CD14-positive monocyte (primary cell): Measurements from ENCODE around the gene STAT6. TPM values are rescaled to one million over a fixed set of nuclear protein-coding genes. Genes with fewer than 3 reads are reported as not detected.

Experiments
- DNase-seq, 3 donors: peaks; one replicate each; pipeline ENCODE4 v3.0.0-alpha.2; 2011 to 2022
- H2AFZ ChIP-seq: 2 replicates; pipeline ENCODE4 v1.6.0; 2012; ENCODE audit warnings: mild to moderate bottlenecking, low read depth, low read length, inconsistent platforms; ENCODE audit not compliant: insufficient read depth, poor library complexity, severe bottlenecking
- H3K27ac ChIP-seq, 2 donors: 1 replicate in 1 of 2; 2 replicates in 1 of 2; pipeline ENCODE4 v1.5.1; 2012 to 2013; ENCODE audit warnings: low read length in 2 of 2, control low read depth in 1 of 2, inconsistent platforms in 1 of 2, low read depth in 1 of 2, mild to moderate bottlenecking in 1 of 2
- H3K27me3 ChIP-seq, 2 donors: one replicate each; pipeline versions ENCODE4 v1.6.0 to v1.6.1; 2011 to 2013; ENCODE audit warnings: low read length in 2 of 2; ENCODE audit not compliant: control insufficient read depth in 2 of 2, insufficient read depth in 2 of 2
- H3K36me3 ChIP-seq, 2 donors: replicated peaks in 1 of 2; 1 replicate in 1 of 2; 2 replicates in 1 of 2; pipeline versions ENCODE4 v1.5.1 to v1.6.1; 2012 to 2013; ENCODE audit warnings: low read length in 2 of 2, control low read depth in 1 of 2, inconsistent platforms in 1 of 2, mild to moderate bottlenecking in 1 of 2; ENCODE audit not compliant: insufficient read depth in 2 of 2, control insufficient read depth in 1 of 2
- H3K4me1 ChIP-seq, 2 donors: 1 replicate in 1 of 2; 2 replicates in 1 of 2; pipeline versions ENCODE4 v1.5.1 to v1.6.1; 2012 to 2013; ENCODE audit warnings: low read length in 2 of 2, control low read depth in 1 of 2, inconsistent platforms in 1 of 2, mild to moderate bottlenecking in 1 of 2, moderate library complexity in 1 of 2; ENCODE audit not compliant: insufficient read depth in 2 of 2, control insufficient read depth in 1 of 2
- H3K4me2 ChIP-seq: replicated peaks from 2 replicates; pipeline ENCODE3; 2012; ENCODE audit warnings: low read length, moderate library complexity, mild to moderate bottlenecking; ENCODE audit not compliant: poor library complexity, severe bottlenecking; ENCODE audit errors: extremely low read depth
- H3K4me3 ChIP-seq, 3 experiments: fragments of 200-600 bp in 1 of 3; sonication (generic) in 1 of 3; replicated peaks in 1 of 3; 1 replicate in 2 of 3; 2 replicates in 1 of 3; pipeline ENCODE4 v1.5.1; 2011 to 2013; ENCODE audit warnings: low read length in 3 of 3, mild to moderate bottlenecking in 3 of 3, control low read depth in 2 of 3, low read depth in 2 of 3, inconsistent platforms in 1 of 3, moderate library complexity in 1 of 3
- H3K79me2 ChIP-seq: 2 replicates; pipeline ENCODE4 v1.6.0; 2012; ENCODE audit warnings: mild to moderate bottlenecking, control low read depth, inconsistent platforms, low read length, moderate library complexity; ENCODE audit not compliant: insufficient read depth
- H3K9ac ChIP-seq: 2 replicates; pipeline ENCODE4 v1.6.0; 2017; ENCODE audit warnings: low read length, mild to moderate bottlenecking; ENCODE audit not compliant: insufficient read depth, poor library complexity, severe bottlenecking
- H3K9me3 ChIP-seq, 2 donors: replicated peaks in 1 of 2; 1 replicate in 1 of 2; 2 replicates in 1 of 2; pipeline versions ENCODE4 v1.5.1 to v1.6.1; 2012 to 2013; ENCODE audit warnings: low read length in 2 of 2, control low read depth in 1 of 2; ENCODE audit not compliant: control insufficient read depth in 1 of 2, insufficient read depth in 1 of 2
- H4K20me1 ChIP-seq: 2 replicates; pipeline ENCODE4 v1.6.0; 2012; ENCODE audit warnings: mild to moderate bottlenecking, low read length, control low read depth, moderate library complexity; ENCODE audit not compliant: insufficient read depth
- H3K27ac Mint-ChIP-seq, 7 donors: one replicate each; pipeline ENCODE4 v1.8.0; 2020; ENCODE audit warnings: mild to moderate bottlenecking in 7 of 7, mixed read lengths in 7 of 7, moderate library complexity in 6 of 7, inconsistent platforms in 2 of 7
- H3K27me3 Mint-ChIP-seq, 3 donors: one replicate each; pipeline ENCODE4 v1.8.0; 2021 to 2022; ENCODE audit warnings: low read depth in 3 of 3, mild to moderate bottlenecking in 3 of 3, mixed read lengths in 3 of 3, moderate library complexity in 3 of 3, inconsistent platforms in 1 of 3
- H3K36me3 Mint-ChIP-seq, 2 donors: one replicate each; pipeline ENCODE4 v1.8.0; 2020; ENCODE audit warnings: mixed read lengths in 2 of 2, inconsistent platforms in 1 of 2, mild to moderate bottlenecking in 1 of 2
- H3K4me1 Mint-ChIP-seq: one replicate; pipeline ENCODE4 v1.8.0; 2020; ENCODE audit warnings: mild to moderate bottlenecking, mixed read lengths
- H3K4me3 Mint-ChIP-seq, 2 donors: one replicate each; pipeline ENCODE4 v1.8.0; 2020; ENCODE audit warnings: mild to moderate bottlenecking in 2 of 2, mixed read lengths in 2 of 2, moderate library complexity in 1 of 2
- H3K9me3 Mint-ChIP-seq, 7 donors: one replicate each; pipeline ENCODE4 v1.8.0; 2020 to 2022; ENCODE audit warnings: mixed read lengths in 7 of 7, mild to moderate bottlenecking in 6 of 7, moderate library complexity in 6 of 7, inconsistent platforms in 2 of 7
- CTCF ChIP-seq: fragments of 200-600 bp; IDR thresholded peaks from one replicate; pipeline ENCODE4 v1.8.0; 2022; ENCODE audit warnings: antibody characterized with exemption, mild to moderate bottlenecking
- WGBS: methylation state at CpG from one replicate; pipeline ENCODE4 v1.1.5; 2013; ENCODE audit warnings: missing lambda C conversion rate; ENCODE audit not compliant: insufficient coverage; 5-methylcytosine and 5-hydroxymethylcytosine counted together
- intact Hi-C, 2 donors: fragments of 100-400 bp; cut with micrococcal nuclease; formaldehyde crosslinking; loops; one replicate each; pipeline versions ENCODE4 v1.15.0 to v1.15.1; 2023
- polyA plus RNA-seq, 3 donors: library from polyadenylated mRNA; depleted of rRNA in 1 of 3; unstranded in 2 of 3; stranded (reverse) in 1 of 3; fragments of 300-500 nt in 2 of 3; fragments of >200 nt in 1 of 3; fragmentation: Illumina TruSeq in 2 of 3; gene quantifications; 1 replicate in 2 of 3; 2 replicates in 1 of 3; pipeline ENCODE4 v1.2.3, GENCODE V29; 2012 to 2021

The STAT6 gene
- polyA plus RNA-seq, 3 donors: 132 to 637 (median 154) TPM

GRCh38 chr12:57154804-57155434, 43.8 kb upstream of the STAT6 start:
- Histone ChIP-seq H3K4me1 (peaks cover 98 to 99% of the 10 kb centered on the region in 2 donors), H4K20me1 (peaks cover 33% of the 10 kb centered on the region), H3K27ac (peak overlapping the region; percentile 34 to 93)

GRCh38 chr12:57154076-57154475, 42.9 kb upstream of the STAT6 start:
- intact Hi-C loops: no loop called here
- no peak for TF ChIP-seq CTCF
- no peak for DNase-seq
- Histone ChIP-seq H4K20me1 (peaks cover 25% of the 10 kb centered on the region), H3K4me1 (peaks cover 100% of the 10 kb centered on the region in 2 donors), H3K9ac (no peak overlapping the region), H3K36me3 (peaks cover 43 to 74% of the 10 kb centered on the region in 2 donors), H3K27ac (peak overlapping the region; percentile 34 to 93), H2AFZ (no peak overlapping the region), H3K27me3 (no peaks in the 10 kb centered on the region), H3K4me2 (peak overlapping the region; percentile 49), H3K9me3 (no peaks in the 10 kb centered on the region), H3K79me2 (peaks cover 51% of the 10 kb centered on the region), H3K4me3 (peak overlapping the region in 1 of 3 experiments; percentile 49)
- no peaks in the 10 kb centered on the region for H3K9me3 Mint-ChIP-seq
- peaks cover 100% of the 10 kb centered on the region for H3K4me1 Mint-ChIP-seq
- WGBS: 96% methylated on average over 4 of the region's 6 CpGs
- peaks cover 76 to 96% of the 10 kb centered on the region in 2 donors for H3K36me3 Mint-ChIP-seq
- peak overlapping the region; percentile 88 to 97 (median 93) for H3K27ac Mint-ChIP-seq
- H3K4me3 Mint-ChIP-seq: peak overlapping the region in 1 of 2 donors; percentile 20
- H3K27me3 Mint-ChIP-seq: peaks cover 0 to 3% (median 1%) of the 10 kb centered on the region in 3 donors

More at GRCh38 chr12:57154804-57155434, 43.8 kb upstream of the STAT6 start:
- Histone ChIP-seq H2AFZ (no peak overlapping the region), H3K4me3 (peak overlapping the region in 1 of 3 experiments; percentile 49), H3K4me2 (peak overlapping the region; percentile 49), H3K9me3 (no peaks in the 10 kb centered on the region), H3K27me3 (no peaks in the 10 kb centered on the region), H3K36me3 (peaks cover 51 to 79% of the 10 kb centered on the region in 2 donors), H3K79me2 (peaks cover 51% of the 10 kb centered on the region), H3K9ac (no peak overlapping the region)
- no peak for TF ChIP-seq CTCF
- H3K27ac Mint-ChIP-seq: peak overlapping the region; percentile 88 to 97 (median 93)
- H3K9me3 Mint-ChIP-seq: no peaks in the 10 kb centered on the region
- peaks cover 0 to 3% (median 1%) of the 10 kb centered on the region in 3 donors for H3K27me3 Mint-ChIP-seq
- H3K36me3 Mint-ChIP-seq: peaks cover 77 to 97% of the 10 kb centered on the region in 2 donors
- WGBS: 65% methylated on average over 2 of the region's 5 CpGs
- intact Hi-C loops: no loop called here
- DNase-seq: peak in 2 of 3 donors; percentile 53 to 55
- H3K4me3 Mint-ChIP-seq: peak overlapping the region in 1 of 2 donors; percentile 71
- H3K4me1 Mint-ChIP-seq: peaks cover 100% of the 10 kb centered on the region
